HepG2 (cell line): Measurements from ENCODE around the gene FAM110D. TPM values are rescaled to one million over a fixed set of nuclear protein-coding genes. Genes with fewer than 3 reads are reported as not detected.

Experiments
- AHDC1 ChIP-seq: sonication (generic); formaldehyde crosslinking; IDR thresholded peaks from 2 replicates; pipeline ENCODE4 v1.5.1; 2020; ENCODE audit warnings: mild to moderate bottlenecking, missing genetic modification reagents, borderline replicate concordance
- GATAD2A ChIP-seq: IDR thresholded peaks from 2 replicates; pipeline ENCODE4 v1.6.1; 2016
- KDM3A ChIP-seq: IDR thresholded peaks from 2 replicates; pipeline ENCODE4 v1.6.1; 2018; ENCODE audit warnings: low read depth, missing compliant biosample characterization
- LCORL ChIP-seq, 2 experiments: fragments of 450-650 bp in 1 of 2; sonication (generic) in 1 of 2; formaldehyde crosslinking in 1 of 2; IDR thresholded peaks; 2 replicates each; pipeline versions ENCODE4 v1.5.0 to v1.6.1; 2017 to 2020; ENCODE audit warnings: antibody characterized with exemption in 1 of 2, missing genetic modification reagents in 1 of 2
- MXI1 ChIP-seq: IDR thresholded peaks from 3 replicates; pipeline ENCODE4 v1.6.1; 2012; ENCODE audit warnings: low read depth, low read length, inconsistent platforms, borderline replicate concordance
- NFE2 ChIP-seq: sonication (generic); formaldehyde crosslinking; IDR thresholded peaks from 2 replicates; pipeline ENCODE4 v1.4.0; 2020; ENCODE audit warnings: missing genetic modification reagents
- PCBP2 ChIP-seq: fragments of 200-400 bp; formaldehyde crosslinking; optimal IDR thresholded peaks from 2 replicates; pipeline ENCODE3; 2018; ENCODE audit warnings: low read length, low read depth; ENCODE audit not compliant: poor library complexity, severe bottlenecking
- POGZ ChIP-seq: sonication (generic); formaldehyde crosslinking; IDR thresholded peaks from 2 replicates; pipeline ENCODE4 v1.4.0; 2020; ENCODE audit warnings: mild to moderate bottlenecking, missing genetic modification reagents
- SALL2 ChIP-seq: sonication (generic); formaldehyde crosslinking; IDR thresholded peaks from 2 replicates; pipeline ENCODE4 v1.8.1; 2023; ENCODE audit warnings: mild to moderate bottlenecking, missing genetic modification reagents, inconsistent platforms
- SRF ChIP-seq: IDR thresholded peaks from 2 replicates; pipeline ENCODE4 v1.6.1; 2011; ENCODE audit warnings: mild to moderate bottlenecking, low read depth, low read length, moderate library complexity
- TFE3 ChIP-seq: IDR thresholded peaks from 2 replicates; pipeline ENCODE4 v1.6.1; 2016
- ZBTB42 ChIP-seq: sonication (generic); formaldehyde crosslinking; IDR thresholded peaks from 2 replicates; pipeline ENCODE4 v1.5.0; 2020; ENCODE audit warnings: mild to moderate bottlenecking, missing genetic modification reagents
- ZC3H13 ChIP-seq: sonication (generic); formaldehyde crosslinking; IDR thresholded peaks from 2 replicates; pipeline ENCODE4 v1.8.1; 2023; ENCODE audit warnings: mild to moderate bottlenecking, missing genetic modification reagents, moderate library complexity
- ZFP91 ChIP-seq: sonication (generic); formaldehyde crosslinking; IDR thresholded peaks from 2 replicates; pipeline ENCODE4 v1.9.0; 2022; ENCODE audit warnings: missing genetic modification reagents, mild to moderate bottlenecking, borderline replicate concordance
- ZNF263 ChIP-seq: sonication (generic); formaldehyde crosslinking; IDR thresholded peaks from 2 replicates; pipeline ENCODE4 v1.4.0; 2020; ENCODE audit warnings: missing genetic modification reagents
- ZNF414 ChIP-seq: sonication (generic); formaldehyde crosslinking; IDR thresholded peaks from 2 replicates; pipeline ENCODE4 v1.5.0; 2020; ENCODE audit warnings: missing genetic modification reagents
- ZNF768 ChIP-seq: sonication (generic); formaldehyde crosslinking; IDR thresholded peaks from 2 replicates; pipeline ENCODE4 v1.4.0; 2020; ENCODE audit warnings: missing genetic modification reagents
- ZSCAN25 ChIP-seq: sonication (generic); formaldehyde crosslinking; IDR thresholded peaks from 2 replicates; pipeline ENCODE4 v1.8.0; 2022; ENCODE audit warnings: mild to moderate bottlenecking, missing genetic modification reagents
- polyA plus RNA-seq, 8 experiments: library from polyadenylated mRNA; depleted of rRNA in 3 of 8; stranded (reverse) in 7 of 8; unstranded in 1 of 8; fragments of >200 nt; fragmentation: Illumina TruSeq in 4 of 8; extraction: Trizol in 4 of 8; gene quantifications; 2 replicates each; pipeline versions ENCODE4 v1.2.1 to v1.2.3, GENCODE V29; 2011 to 2016; ENCODE audit warnings: low read depth in 4 of 8, missing spikeins in 1 of 8, mixed read lengths in 1 of 8; ENCODE audit not compliant: insufficient read depth in 1 of 8
- total RNA-seq, 5 experiments: library from RNA; depleted of rRNA; stranded (reverse); fragments of >200 nt; fragmentation: Illumina TruSeq; extraction: Trizol; gene quantifications; 2 replicates each; pipeline ENCODE4 v1.2.3, GENCODE V29; 2016; ENCODE audit warnings: low read depth in 1 of 5

Gene FAM110D
- total and polyA plus RNA-seq, 2 of the 13 experiments (the other 11 are each of a cell fraction or from before 2014, with no cell fraction given): not detected

- TF ChIP-seq ZFP91 (CRISPR knock-in tag): peak; percentile 99
- no peak for TF ChIP-seq PCBP2
- no peak for TF ChIP-seq ZNF414
- peak; percentile 23; the same call in 1 of the 2 replicates for TF ChIP-seq SALL2
- peak; percentile 15; the same call in 1 of the 2 replicates for TF ChIP-seq POGZ (CRISPR knock-in tag)
- TF ChIP-seq ZNF263: 0 out of 2 replicates have a peak, but pooled peaks have one; percentile 11
- TF ChIP-seq TFE3 (CRISPR knock-in tag): 0 out of 2 replicates have a peak, but pooled peaks have one; percentile 45
- peak; percentile 83 for TF ChIP-seq ZSCAN25 (CRISPR knock-in tag)
- 0 out of 2 replicates have a peak, but pooled peaks have one; percentile 11 for TF ChIP-seq AHDC1 (CRISPR knock-in tag)
- TF ChIP-seq ZC3H13 (CRISPR knock-in tag): 0 out of 2 replicates have a peak, but pooled peaks have one; percentile 33
- peak; percentile 41; the same call in 1 of the 2 replicates for TF ChIP-seq ZNF768 (CRISPR knock-in tag)
- peak; percentile 58 for TF ChIP-seq GATAD2A (CRISPR knock-in tag)
- no peak for TF ChIP-seq NFE2 (CRISPR knock-in tag)
- TF ChIP-seq KDM3A (CRISPR knock-in tag): 0 out of 2 replicates have a peak, but pooled peaks have one; percentile 43
- 0 out of 2 replicates have a peak, but pooled peaks have one; percentile 22 for TF ChIP-seq ZBTB42 (CRISPR knock-in tag)
- TF ChIP-seq MXI1: peak; percentile 30; the same call in 1 of the 3 replicates
- TF ChIP-seq LCORL (IDR thresholded peaks at IDR 0.05): no peak
- no peak for TF ChIP-seq LCORL (CRISPR knock-in tag; IDR thresholded peaks at IDR 0.05)
- no peak for TF ChIP-seq SRF
These were observed 47.9 kb upstream of the FAM110D start (continued) for GRCh38 chr1:26110731-26111529.
